Measurements from ENCODE around the gene ALPP.

DNA sequence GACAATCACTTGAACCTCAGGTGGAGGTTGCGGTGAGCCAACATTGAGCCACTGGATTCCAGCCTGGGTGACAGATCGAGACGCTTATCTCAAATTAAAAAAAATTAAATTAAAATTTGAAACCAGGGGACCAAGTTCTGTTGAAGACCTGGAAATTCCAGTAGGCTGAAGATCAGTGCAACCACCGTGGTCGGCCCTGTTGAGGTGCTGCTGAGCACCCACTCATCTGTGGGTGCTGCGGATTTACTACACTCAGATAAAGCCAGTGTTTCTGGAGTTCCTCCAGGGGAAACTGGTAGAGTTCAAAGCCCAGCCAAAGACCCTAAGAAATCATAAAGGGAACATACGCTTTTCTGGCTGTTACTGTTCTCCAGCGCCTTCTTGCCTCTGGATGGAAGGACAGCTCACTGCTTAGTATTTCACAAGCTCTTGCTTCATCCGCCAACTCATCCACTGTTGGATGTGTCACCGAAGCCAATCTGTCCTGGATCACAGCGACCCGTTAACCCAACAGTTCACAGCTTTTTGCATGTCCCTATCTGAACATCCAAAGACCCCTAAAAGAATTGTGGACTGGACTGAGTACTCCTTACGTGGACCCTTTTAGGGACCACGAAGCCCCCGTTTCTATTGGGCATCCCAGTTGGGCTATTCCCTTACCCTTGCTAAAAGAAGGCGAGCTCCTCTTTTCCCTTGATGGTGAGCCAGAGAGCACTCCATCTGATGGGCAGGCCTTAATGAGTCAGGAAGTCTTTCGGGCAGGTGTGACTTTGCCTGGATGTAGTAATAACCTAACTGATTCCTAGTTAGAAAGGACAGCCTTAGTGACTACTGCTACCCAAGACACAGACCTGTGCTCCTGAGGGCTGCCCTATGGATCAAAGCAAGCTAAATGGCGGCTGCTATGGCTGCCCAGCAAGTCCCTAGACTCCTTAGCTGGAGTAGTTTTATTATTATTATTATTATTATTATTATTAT is 6.0 kb upstream of the ALPP start:
- TF ChIP-seq, protein P1, sequence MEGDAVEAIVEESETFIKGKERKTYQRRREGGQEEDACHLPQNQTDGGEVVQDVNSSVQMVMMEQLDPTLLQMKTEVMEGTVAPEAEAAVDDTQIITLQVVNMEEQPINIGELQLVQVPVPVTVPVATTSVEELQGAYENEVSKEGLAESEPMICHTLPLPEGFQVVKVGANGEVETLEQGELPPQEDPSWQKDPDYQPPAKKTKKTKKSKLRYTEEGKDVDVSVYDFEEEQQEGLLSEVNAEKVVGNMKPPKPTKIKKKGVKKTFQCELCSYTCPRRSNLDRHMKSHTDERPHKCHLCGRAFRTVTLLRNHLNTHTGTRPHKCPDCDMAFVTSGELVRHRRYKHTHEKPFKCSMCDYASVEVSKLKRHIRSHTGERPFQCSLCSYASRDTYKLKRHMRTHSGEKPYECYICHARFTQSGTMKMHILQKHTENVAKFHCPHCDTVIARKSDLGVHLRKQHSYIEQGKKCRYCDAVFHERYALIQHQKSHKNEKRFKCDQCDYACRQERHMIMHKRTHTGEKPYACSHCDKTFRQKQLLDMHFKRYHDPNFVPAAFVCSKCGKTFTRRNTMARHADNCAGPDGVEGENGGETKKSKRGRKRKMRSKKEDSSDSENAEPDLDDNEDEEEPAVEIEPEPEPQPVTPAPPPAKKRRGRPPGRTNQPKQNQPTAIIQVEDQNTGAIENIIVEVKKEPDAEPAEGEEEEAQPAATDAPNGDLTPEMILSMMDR (IDR thresholded peaks at IDR 0.05; ENCODE audit: borderline replicate concordance, extremely low read depth, low read length, poor library complexity, severe bottlenecking), result no peak
- TF ChIP-seq EZH2 (IDR thresholded peaks at IDR 0.05; ENCODE audit: borderline replicate concordance, low read depth, low read length, severe bottlenecking), result no peak
